Osteoblast (primary cell): ENCODE measurements around the gene MYBPH. TPM values are rescaled to one million over a fixed set of nuclear protein-coding genes. Genes with fewer than 3 reads are reported as not detected.

Experiments used
- DNase-seq: peaks from one replicate; pipeline ENCODE4 v3.0.0; 2011; ENCODE audit warnings: low spot score, mixed read lengths; ENCODE audit not compliant: insufficient read length; ENCODE audit errors: missing footprints
- H2AFZ ChIP-seq: 2 replicates; pipeline ENCODE4 v1.6.0; 2011; ENCODE audit warnings: mild to moderate bottlenecking, low read length
- H3K27ac ChIP-seq: 2 replicates; pipeline ENCODE4 v1.5.1; 2011; ENCODE audit warnings: mild to moderate bottlenecking, low read depth, low read length, moderate library complexity
- H3K27me3 ChIP-seq: 2 replicates; pipeline ENCODE4 v1.6.0; 2012; ENCODE audit warnings: mild to moderate bottlenecking, control low read depth, inconsistent platforms, low read length, moderate library complexity; ENCODE audit not compliant: insufficient read depth
- H3K36me3 ChIP-seq: 2 replicates; pipeline ENCODE4 v1.5.1; 2011; ENCODE audit warnings: mild to moderate bottlenecking, low read length, control low read depth, moderate library complexity; ENCODE audit not compliant: insufficient read depth
- H3K4me1 ChIP-seq: 2 replicates; pipeline ENCODE4 v1.5.1; 2011; ENCODE audit warnings: mild to moderate bottlenecking, low read length, control low read depth, moderate library complexity; ENCODE audit not compliant: insufficient read depth
- H3K4me2 ChIP-seq: 2 replicates; pipeline ENCODE4 v1.6.0; 2011; ENCODE audit warnings: mild to moderate bottlenecking, low read length; ENCODE audit not compliant: insufficient read depth
- H3K4me3 ChIP-seq: fragments of 200-600 bp; sonication (generic); 3 replicates; pipeline ENCODE4 v1.5.1; 2012; ENCODE audit warnings: mild to moderate bottlenecking, low read length, inconsistent platforms; ENCODE audit not compliant: insufficient read depth
- H3K79me2 ChIP-seq: 2 replicates; pipeline ENCODE4 v1.6.0; 2012; ENCODE audit warnings: mild to moderate bottlenecking, low read length, control low read depth, inconsistent platforms; ENCODE audit not compliant: insufficient read depth
- H3K9me3 ChIP-seq: 2 replicates; pipeline ENCODE4 v1.5.1; 2011; ENCODE audit warnings: low read depth, low read length, control low read depth
- H4K20me1 ChIP-seq: 2 replicates; pipeline ENCODE4 v1.6.0; 2012; ENCODE audit warnings: mild to moderate bottlenecking, low read length, control low read depth; ENCODE audit not compliant: insufficient read depth
- CTCF ChIP-seq: IDR thresholded peaks from 2 replicates; pipeline ENCODE4 v1.5.1; 2011; ENCODE audit warnings: mild to moderate bottlenecking, low read depth, low read length, moderate library complexity; ENCODE audit errors: extremely low read depth
- total RNA-seq: library from RNA; depleted of rRNA; stranded (reverse); fragments of >200 nt; gene quantifications from 2 replicates; pipeline ENCODE4 v1.2.3, GENCODE V29; 2012

Gene MYBPH
- total RNA-seq, 1 donor = under 0.01 TPM

GRCh38 chr1:203171341-203172183 lies 4.1 kb downstream of the MYBPH start:
- Histone ChIP-seq H3K9me3 (no peaks in the 10 kb centered on the region), H3K4me1 (peaks cover 16% of the 10 kb centered on the region), H3K27me3 (no peaks in the 10 kb centered on the region), H3K79me2 (no peaks in the 10 kb centered on the region), H2AFZ (no peak overlapping the region), H4K20me1 (no peaks in the 10 kb centered on the region), H3K36me3 (no peaks in the 10 kb centered on the region), H3K4me2 (no peak overlapping the region), H3K4me3 (no peak overlapping the region), H3K27ac (no peak overlapping the region)
- peak; percentile 60 for DNase-seq
- no peak for TF ChIP-seq CTCF

- DNase-seq = peak; percentile 86
- no peak for TF ChIP-seq CTCF
- peaks cover 8% of the 10 kb centered on the region for H3K4me1 ChIP-seq
- H3K4me2 ChIP-seq = no peak overlapping the region
- H3K9me3 ChIP-seq = no peaks in the 10 kb centered on the region
- no peak overlapping the region for H3K4me3 ChIP-seq
- H2AFZ ChIP-seq = no peak overlapping the region
- H3K27ac ChIP-seq = no peak overlapping the region
- H3K36me3 ChIP-seq = no peaks in the 10 kb centered on the region
- H4K20me1 ChIP-seq = no peaks in the 10 kb centered on the region
- no peaks in the 10 kb centered on the region for H3K27me3 ChIP-seq
- H3K79me2 ChIP-seq = no peaks in the 10 kb centered on the region
These were observed 4.8 kb downstream of the MYBPH start for GRCh38 chr1:203170625-203171330.

GRCh38 chr1:203169770-203170520 lies 5.7 kb downstream of the MYBPH start:
- Histone ChIP-seq H3K79me2 (no peaks in the 10 kb centered on the region), H3K4me1 (no peaks in the 10 kb centered on the region), H3K9me3 (no peaks in the 10 kb centered on the region), H2AFZ (no peak overlapping the region), H3K27ac (no peak overlapping the region), H3K27me3 (no peaks in the 10 kb centered on the region), H3K4me2 (no peak overlapping the region), H4K20me1 (no peaks in the 10 kb centered on the region), H3K36me3 (no peaks in the 10 kb centered on the region), H3K4me3 (no peak overlapping the region)
- no peak for TF ChIP-seq CTCF
- peak; percentile 48 for DNase-seq
